HCT116 (cell line): Measurements from ENCODE around the gene STX12. TPM values are rescaled to one million over a fixed set of nuclear protein-coding genes. Genes with fewer than 3 reads are reported as not detected.

ENCODE experiments used
- ATAC-seq: fragments of 200-7000 bp; cut with Tn5 transposase; 2 replicates; pipeline ENCODE4 v1.9.1; 2020; ENCODE audit warnings: mild to moderate bottlenecking, moderate library complexity
- BruUV-seq: library from RNA; stranded (reverse); fragments of 400-500 nt; replicated peaks from 2 replicates; lab custom pipeline; 2021; lab: Mats Ljungman, UMichigan
- CTCF ChIA-PET: fragments of 300-600 bp; sonication (Branson Sonifier 250); formaldehyde crosslinking; loops from one replicate; lab custom pipeline; 2021; ENCODE audit warnings: antibody characterized with exemption; lab: Charles Lee
- POLR2A ChIA-PET: fragments of 300-600, 350-600 bp; sonication (Branson Sonifier 250); formaldehyde crosslinking; loops from one replicate; lab custom pipeline; 2021; ENCODE audit warnings: antibody characterized with exemption; lab: Charles Lee
- RAD21 ChIA-PET, 2 experiments: fragments of 300-600 bp; sonication (Branson Sonifier 250); formaldehyde crosslinking; loops; one replicate each; lab custom pipeline; 2023; ENCODE audit warnings: low total read pairs in 2 of 2; ENCODE audit not compliant: uncharacterized antibody in 2 of 2, unreplicated experiment in 2 of 2, low non-redundant PET in 1 of 2; lab: Charles Lee
- DNase-seq: peaks from one replicate; pipeline ENCODE4 v3.0.0-alpha.2; 2010; ENCODE audit warnings: low read depth, low spot score
- H2AFZ ChIP-seq: fragments of 200-600 bp; shearing (Covaris generic), sonication (generic); 2 replicates; pipeline ENCODE4 v1.6.1; 2017; ENCODE audit warnings: low read depth, mixed run types, mixed read lengths, antibody characterized with exemption, low read length; ENCODE audit not compliant: poor library complexity, severe bottlenecking
- H3K27ac ChIP-seq: 2 replicates; pipeline ENCODE4 v1.5.1; 2012; ENCODE audit warnings: low read depth, low read length
- H3K27me3 ChIP-seq: fragments of 200-600 bp; sonication (generic); 2 replicates; pipeline ENCODE4 v1.6.1; 2016; ENCODE audit warnings: mixed run types, low read length, mixed read lengths; ENCODE audit not compliant: insufficient read depth
- H3K36me3 ChIP-seq, 2 experiments: fragments of 200-500 bp in 1 of 2; fragments of 200-600 bp in 1 of 2; sonication (Bioruptor generic) in 1 of 2; sonication (generic) in 1 of 2; 2 replicates each; pipeline versions ENCODE4 v1.5.1 to v1.6.1; 2014 to 2016; ENCODE audit warnings: low read length in 2 of 2, inconsistent platforms in 1 of 2, mixed read lengths in 1 of 2, mixed run types in 1 of 2; ENCODE audit not compliant: insufficient read depth in 2 of 2, control insufficient read depth in 1 of 2
- H3K4me1 ChIP-seq, 2 experiments: fragments of 200-600 bp in 1 of 2; sonication (generic) in 1 of 2; 2 replicates each; pipeline versions ENCODE4 v1.5.1 to v1.6.1; 2012 to 2017; ENCODE audit warnings: low read length in 2 of 2, inconsistent platforms in 1 of 2, mild to moderate bottlenecking in 1 of 2, mixed read lengths in 1 of 2, mixed run types in 1 of 2, moderate library complexity in 1 of 2; ENCODE audit not compliant: insufficient read depth in 2 of 2, control insufficient read depth in 1 of 2
- H3K4me2 ChIP-seq: fragments of 200-600 bp; sonication (generic); 2 replicates; pipeline ENCODE4 v1.6.1; 2017; ENCODE audit warnings: mixed run types, low read length, mixed read lengths
- H3K4me3 ChIP-seq, 2 experiments: fragments of 200-600 bp in 1 of 2; sonication (generic) in 1 of 2; replicated peaks in 1 of 2; 2 replicates each; pipeline ENCODE4 v1.5.1; 2011 to 2016; ENCODE audit warnings: low read length in 2 of 2, control low read depth in 1 of 2, low read depth in 1 of 2, mild to moderate bottlenecking in 1 of 2, mixed read lengths in 1 of 2, mixed run types in 1 of 2
- H3K79me2 ChIP-seq: fragments of 200-600 bp; sonication (generic); 2 replicates; pipeline ENCODE4 v1.6.1; 2017; ENCODE audit warnings: mild to moderate bottlenecking, mixed run types, low read length, moderate library complexity, mixed read lengths; ENCODE audit not compliant: insufficient read depth
- H3K9ac ChIP-seq: fragments of 200-600 bp; sonication (generic); 2 replicates; pipeline ENCODE4 v1.6.1; 2016; ENCODE audit warnings: low read length, mixed read lengths
- H3K9me2 ChIP-seq: fragments of 200-600 bp; sonication (generic), shearing (Covaris generic); 2 replicates; pipeline ENCODE4 v1.6.1; 2017; ENCODE audit warnings: mixed run types, mild to moderate bottlenecking, moderate library complexity; ENCODE audit not compliant: insufficient read depth
- H3K9me3 ChIP-seq, 2 experiments: fragments of 200-500 bp in 1 of 2; fragments of 200-600 bp in 1 of 2; sonication (Bioruptor generic) in 1 of 2; sonication (generic) in 1 of 2; 2 replicates each; pipeline ENCODE4 v1.6.1; 2014 to 2017; ENCODE audit warnings: low read length in 2 of 2, mixed read lengths in 2 of 2, inconsistent platforms in 1 of 2, low read depth in 1 of 2, mild to moderate bottlenecking in 1 of 2, mixed run types in 1 of 2, moderate library complexity in 1 of 2; ENCODE audit not compliant: control insufficient read depth in 1 of 2, insufficient read depth in 1 of 2
- H4K20me1 ChIP-seq: fragments of 200-600 bp; sonication (generic), shearing (Covaris generic); 2 replicates; pipeline ENCODE4 v1.6.1; 2017; ENCODE audit warnings: mixed run types, mild to moderate bottlenecking, moderate library complexity; ENCODE audit not compliant: insufficient read depth
- ATF3 ChIP-seq: IDR thresholded peaks from 2 replicates; pipeline ENCODE4 v1.6.1; 2012
- CBX3 ChIP-seq: IDR thresholded peaks from 2 replicates; pipeline ENCODE4 v1.6.1; 2012; ENCODE audit warnings: low read depth
- ELF1 ChIP-seq: IDR thresholded peaks from 2 replicates; pipeline ENCODE4 v1.6.1; 2012; ENCODE audit warnings: low read depth, borderline replicate concordance
- EZH2phosphoT487 ChIP-seq: fragments of 200-600 bp; IDR thresholded peaks from 2 replicates; pipeline ENCODE4 v1.6.1; 2018; ENCODE audit warnings: antibody characterized with exemption, borderline replicate concordance
- FOSL1 ChIP-seq: IDR thresholded peaks from 2 replicates; pipeline ENCODE4 v1.6.1; 2012; ENCODE audit warnings: low read depth
- SIN3A ChIP-seq: IDR thresholded peaks from 2 replicates; pipeline ENCODE4 v1.6.1; 2012; ENCODE audit warnings: low read depth
- ZBTB33 ChIP-seq: IDR thresholded peaks from 2 replicates; pipeline ENCODE4 v1.6.1; 2011; ENCODE audit warnings: mild to moderate bottlenecking, low read length, moderate library complexity; ENCODE audit not compliant: insufficient replicate concordance; ENCODE audit errors: extremely low read depth
- ZFX ChIP-seq: fragments of 450-650 bp; IDR thresholded peaks from 2 replicates; pipeline ENCODE4 v1.6.1; 2017
- ZNF274 ChIP-seq: fragments of 200-500 bp; sonication (Bioruptor generic); IDR thresholded peaks from 2 replicates; pipeline ENCODE4 v1.6.1; 2014; ENCODE audit warnings: mild to moderate bottlenecking, low read depth, low read length, inconsistent platforms
- intact Hi-C: fragments of 100-400 bp; cut with micrococcal nuclease; formaldehyde crosslinking; loops from 2 replicates; pipeline ENCODE4 v1.10.0; 2022
- total RNA-seq: library from RNA; stranded (reverse); gene quantifications from one replicate; pipeline ENCODE4 v1.2.1, GENCODE V29; 2021; ENCODE audit not compliant: unreplicated experiment

STX12 gene
- total RNA-seq, 1 experiment from 2014 or later, result 27.6 TPM

- Histone ChIP-seq H3K4me1 (no peaks in the 10 kb centered on the region), H3K9me3 (no peaks in the 10 kb centered on the region), H3K4me3 (no peak overlapping the region), H3K27me3 (no peaks in the 10 kb centered on the region), H3K9ac (no peak overlapping the region), H3K79me2 (no peaks in the 10 kb centered on the region), H3K36me3 (peaks cover 0 to 11% of the 10 kb centered on the region in 2 experiments; a peak in 2 of 4 replicates), H2AFZ (no peak overlapping the region), H3K9me2 (no peaks in the 10 kb centered on the region), H3K4me2 (no peak overlapping the region), H3K27ac (no peak overlapping the region), H4K20me1 (no peaks in the 10 kb centered on the region)
- ATAC-seq (no peak), DNase-seq (no peak)
- intact Hi-C loops, result no loop called here
- CTCF ChIA-PET, result no interaction called here
- RAD21 ChIA-PET, result no interaction called here
- BruUV-seq, result no TSS peak
- no peak for TF ChIP-seq SIN3A
- TF ChIP-seq ZBTB33, result no peak
- no peak for TF ChIP-seq CBX3
- TF ChIP-seq ATF3, result no peak
- no peak for TF ChIP-seq EZH2phosphoT487
- no peak for TF ChIP-seq ZNF274
- no peak for TF ChIP-seq FOSL1
- TF ChIP-seq ELF1, result no peak
- no peak for TF ChIP-seq ZFX
- POLR2A ChIA-PET, result no interaction called here
Observed at GRCh38 chr1:27806758-27807157, 33.7 kb downstream of the STX12 start.
